GM12878 (cell line): ENCODE results near the gene TOP1. TPM values are rescaled to one million over a fixed set of nuclear protein-coding genes. Genes with fewer than 3 reads are reported as not detected.
A peak's percentile ranks its signal among the peaks of the same experiment; 100 is the strongest.

Experiments
- BMI1 ChIP-seq: fragments of 450-650 bp; IDR thresholded peaks from 2 replicates; pipeline ENCODE4 v1.6.1; 2016; ENCODE audit warnings: mild to moderate bottlenecking, moderate library complexity, borderline replicate concordance
- CHD1 ChIP-seq: IDR thresholded peaks from 2 replicates; pipeline ENCODE4 v1.6.1; 2012; ENCODE audit warnings: low read depth, low read length, improper control_type of control experiment
- CHD2 ChIP-seq: IDR thresholded peaks from 2 replicates; pipeline ENCODE4 v1.6.1; 2011; ENCODE audit warnings: low read depth, low read length, improper control_type of control experiment, borderline replicate concordance
- ESRRA ChIP-seq: IDR thresholded peaks from 2 replicates; pipeline ENCODE4 v1.6.1; 2012; ENCODE audit warnings: mild to moderate bottlenecking, low read length, improper control_type of control experiment
- IRF3 ChIP-seq: fragments of 450-650 bp; IDR thresholded peaks from 2 replicates; pipeline ENCODE4 v1.6.1; 2014; ENCODE audit warnings: mild to moderate bottlenecking
- MEF2A ChIP-seq: IDR thresholded peaks from 2 replicates; pipeline ENCODE4 v1.6.1; 2011; ENCODE audit warnings: low read depth, mild to moderate bottlenecking, low read length, moderate library complexity; ENCODE audit not compliant: insufficient read depth
- MTA2 ChIP-seq: fragments of 450-650 bp; IDR thresholded peaks from 2 replicates; pipeline ENCODE4 v1.6.1; 2016; ENCODE audit warnings: low read depth, mild to moderate bottlenecking, moderate library complexity
- NFYA ChIP-seq: IDR thresholded peaks from 2 replicates; pipeline ENCODE4 v1.6.1; 2011; ENCODE audit warnings: low read depth, mild to moderate bottlenecking, low read length, improper control_type of control experiment, borderline replicate concordance
- POLR2A ChIP-seq: IDR thresholded peaks from 2 replicates; pipeline ENCODE4 v1.6.1; 2011; ENCODE audit warnings: low read depth, mild to moderate bottlenecking, low read length
- SIX5 ChIP-seq: IDR thresholded peaks from 2 replicates; pipeline ENCODE4 v1.6.1; 2011; ENCODE audit warnings: mild to moderate bottlenecking, low read depth, low read length, moderate library complexity; ENCODE audit not compliant: severe bottlenecking
- SUZ12 ChIP-seq: fragments of 200-600 bp; sonication (generic); IDR thresholded peaks from one replicate; pipeline ENCODE4 v1.6.1; 2018; ENCODE audit warnings: antibody characterized with exemption, mild to moderate bottlenecking; ENCODE audit not compliant: unreplicated experiment
- TBL1XR1 ChIP-seq: IDR thresholded peaks from 2 replicates; pipeline ENCODE4 v1.6.1; 2012; ENCODE audit warnings: low read depth, low read length, improper control_type of control experiment
- TCF12 ChIP-seq: IDR thresholded peaks from 2 replicates; pipeline ENCODE4 v1.6.1; 2011; ENCODE audit warnings: low read depth, mild to moderate bottlenecking, low read length
- YBX1 ChIP-seq: fragments of 450-650 bp; IDR thresholded peaks from 2 replicates; pipeline ENCODE4 v1.6.1; 2016; ENCODE audit warnings: antibody characterized with exemption
- ZNF274 ChIP-seq: IDR thresholded peaks from one replicate; pipeline ENCODE4 v1.8.0; 2011; ENCODE audit not compliant: insufficient read length, insufficient read depth
- ZNF687 ChIP-seq: fragments of 450-650 bp; IDR thresholded peaks from 2 replicates; pipeline ENCODE4 v1.6.1; 2017; ENCODE audit warnings: mild to moderate bottlenecking, moderate library complexity
- polyA plus RNA-seq, 11 experiments: library from polyadenylated mRNA; depleted of rRNA in 4 of 11; unstranded in 6 of 11; stranded (reverse) in 5 of 11; fragments of >200 nt; fragmentation: Nextera tagmentation in 4 of 11; fragmentation: Illumina TruSeq in 1 of 11; extraction: Ambion mirVana in 4 of 11; extraction: Trizol in 1 of 11; gene quantifications; 1 replicate in 1 of 11; 2 replicates in 10 of 11; pipeline versions ENCODE4 v1.2.1 to v1.2.3, GENCODE V29; 2011 to 2016; ENCODE audit warnings: inconsistent platforms in 2 of 11, missing spikeins in 2 of 11, low read depth in 1 of 11
- total RNA-seq, 4 experiments: library from RNA; depleted of rRNA in 3 of 4; stranded (reverse); fragments of >200 nt in 3 of 4; fragmentation: Illumina TruSeq in 1 of 4; extraction: Trizol in 1 of 4; gene quantifications; 2 replicates each; pipeline versions ENCODE4 v1.2.1 to v1.2.3, GENCODE V29; 2013 to 2021
- TF ChIP-seq, protein P1 (sequence below): IDR thresholded peaks from 2 replicates; pipeline ENCODE4 v1.6.1; 2011; ENCODE audit warnings: low read depth, mild to moderate bottlenecking, low read length, moderate library complexity, borderline replicate concordance; ENCODE audit errors: extremely low read depth
- TF ChIP-seq, protein P2 (sequence below): IDR thresholded peaks from 2 replicates; pipeline ENCODE4 v1.6.1; 2012; ENCODE audit warnings: low read depth, low read length, improper control_type of control experiment

The TOP1 gene
- total and polyA plus RNA-seq, 10 of the 15 experiments (the other 5 are each of a cell fraction or from before 2014, with no cell fraction given), result 21.5 to 128 (median 47.3) TPM

- no peak; the same call in 1 of the 2 replicates for TF ChIP-seq ZNF687
- TF ChIP-seq SUZ12, result no peak
- 0 out of 2 replicates have a peak, but pooled peaks have one; percentile 25 for TF ChIP-seq MEF2A
- no peak for TF ChIP-seq SIX5
- TF ChIP-seq, protein P1, sequence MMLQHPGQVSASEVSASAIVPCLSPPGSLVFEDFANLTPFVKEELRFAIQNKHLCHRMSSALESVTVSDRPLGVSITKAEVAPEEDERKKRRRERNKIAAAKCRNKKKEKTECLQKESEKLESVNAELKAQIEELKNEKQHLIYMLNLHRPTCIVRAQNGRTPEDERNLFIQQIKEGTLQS, result no peak
- TF ChIP-seq BMI1, result no peak
- no peak for TF ChIP-seq NFYA
- TF ChIP-seq MTA2, result peak; percentile 67
- TF ChIP-seq ZNF274, result no peak
- TF ChIP-seq IRF3, result no peak
- no peak for TF ChIP-seq CHD1
- no peak for TF ChIP-seq TBL1XR1
- TF ChIP-seq TCF12, result peak; percentile 57; the same call in 1 of the 2 replicates
- peak; percentile 37; the same call in 1 of the 2 replicates for TF ChIP-seq ESRRA
- TF ChIP-seq, protein P2, sequence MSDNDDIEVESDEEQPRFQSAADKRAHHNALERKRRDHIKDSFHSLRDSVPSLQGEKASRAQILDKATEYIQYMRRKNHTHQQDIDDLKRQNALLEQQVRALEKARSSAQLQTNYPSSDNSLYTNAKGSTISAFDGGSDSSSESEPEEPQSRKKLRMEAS, result no peak
- TF ChIP-seq YBX1, result no peak
- TF ChIP-seq CHD2, result no peak
- 0 out of 2 replicates have a peak, but pooled peaks have one; percentile 39 for TF ChIP-seq POLR2A
These were observed 48.4 kb upstream of the TOP1 start (continued) for GRCh38 chr20:40980106-40980827.
